CD4-positive, alpha-beta memory T cell (primary cell): Measurements from ENCODE around the gene OR6Q1. TPM values are rescaled to one million over a fixed set of nuclear protein-coding genes. Genes with fewer than 3 reads are reported as not detected.
"Not testable (repeated sequence)": the region's sequence is repeated elsewhere in the genome, so short reads cannot be mapped to it uniquely, and the experiment has no call there.

Source experiments
- CTCF ChIA-PET: fragments of 350-600 bp; sonication (Branson Sonifier 250); formaldehyde crosslinking; loops from one replicate; lab custom pipeline; 2021; ENCODE audit warnings: inconsistent platforms; ENCODE audit not compliant: partially characterized antibody; lab: Charles Lee
- POLR2A ChIA-PET: fragments of 350-600 bp; sonication (Branson Sonifier 250); formaldehyde crosslinking; loops from one replicate; lab custom pipeline; 2021; ENCODE audit not compliant: partially characterized antibody; lab: Charles Lee
- DNase-seq, 5 donors: peaks; one replicate each; pipeline versions ENCODE4 v3.0.0 to v3.0.0-alpha.2; 2020 to 2022; ENCODE audit warnings: mixed read lengths in 1 of 5
- H3K27ac ChIP-seq: one replicate; pipeline ENCODE4 v1.7.0; 2013; ENCODE audit warnings: low read depth, low read length
- H3K27me3 ChIP-seq: 2 replicates; pipeline ENCODE4 v1.7.0; 2013; ENCODE audit warnings: mild to moderate bottlenecking, low read length, moderate library complexity; ENCODE audit not compliant: insufficient read depth
- H3K36me3 ChIP-seq: 2 replicates; pipeline ENCODE4 v1.7.0; 2013; ENCODE audit warnings: mild to moderate bottlenecking, low read length, moderate library complexity; ENCODE audit not compliant: insufficient read depth
- H3K4me1 ChIP-seq: 2 replicates; pipeline ENCODE4 v1.7.0; 2013; ENCODE audit warnings: mild to moderate bottlenecking, low read length, moderate library complexity; ENCODE audit not compliant: insufficient read depth
- H3K4me3 ChIP-seq, 2 donors: one replicate each; pipeline ENCODE4 v1.7.0; 2013; ENCODE audit warnings: low read length in 2 of 2, mild to moderate bottlenecking in 1 of 2
- H3K9me3 ChIP-seq, 2 donors: one replicate each; pipeline ENCODE4 v1.7.0; 2013; ENCODE audit warnings: low read length in 2 of 2, control low read depth in 1 of 2; ENCODE audit not compliant: control insufficient read depth in 1 of 2
- H3K27ac Mint-ChIP-seq, 7 donors: one replicate each; pipeline ENCODE4 v1.8.0; 2020 to 2021; ENCODE audit warnings: mixed read lengths in 7 of 7, mild to moderate bottlenecking in 6 of 7, inconsistent platforms in 3 of 7, moderate library complexity in 3 of 7
- H3K27me3 Mint-ChIP-seq, 2 donors: one replicate each; pipeline ENCODE4 v1.8.0; 2020 to 2021; ENCODE audit warnings: mixed read lengths in 2 of 2
- H3K36me3 Mint-ChIP-seq, 2 donors: one replicate each; pipeline ENCODE4 v1.8.0; 2020 to 2021; ENCODE audit warnings: mixed read lengths in 2 of 2, inconsistent platforms in 1 of 2, mild to moderate bottlenecking in 1 of 2
- H3K4me1 Mint-ChIP-seq, 4 donors: one replicate each; pipeline ENCODE4 v1.8.0; 2020 to 2021; ENCODE audit warnings: mixed read lengths in 4 of 4, mild to moderate bottlenecking in 1 of 4
- H3K4me3 Mint-ChIP-seq, 8 donors: one replicate each; pipeline ENCODE4 v1.8.0; 2020 to 2021; ENCODE audit warnings: mixed read lengths in 8 of 8, mild to moderate bottlenecking in 7 of 8, moderate library complexity in 6 of 8, inconsistent platforms in 3 of 8
- H3K9me3 Mint-ChIP-seq, 8 donors: one replicate each; pipeline ENCODE4 v1.8.0; 2020 to 2021; ENCODE audit warnings: mixed read lengths in 8 of 8, mild to moderate bottlenecking in 5 of 8, inconsistent platforms in 3 of 8, moderate library complexity in 1 of 8
- intact Hi-C: fragments of 100-400 bp; cut with micrococcal nuclease; formaldehyde crosslinking; loops from one replicate; pipeline ENCODE4 v1.15.1; 2023
- polyA plus RNA-seq, 2 donors: library from polyadenylated mRNA; unstranded; fragments of 300-500 nt; fragmentation: Illumina TruSeq; gene quantifications; one replicate each; pipeline ENCODE4 v1.2.3, GENCODE V29; 2021
- total RNA-seq, 2 experiments: library from RNA; stranded (reverse); gene quantifications; one replicate each; pipeline ENCODE4 v1.2.3, GENCODE V29; 2021

OR6Q1 gene, protein sequence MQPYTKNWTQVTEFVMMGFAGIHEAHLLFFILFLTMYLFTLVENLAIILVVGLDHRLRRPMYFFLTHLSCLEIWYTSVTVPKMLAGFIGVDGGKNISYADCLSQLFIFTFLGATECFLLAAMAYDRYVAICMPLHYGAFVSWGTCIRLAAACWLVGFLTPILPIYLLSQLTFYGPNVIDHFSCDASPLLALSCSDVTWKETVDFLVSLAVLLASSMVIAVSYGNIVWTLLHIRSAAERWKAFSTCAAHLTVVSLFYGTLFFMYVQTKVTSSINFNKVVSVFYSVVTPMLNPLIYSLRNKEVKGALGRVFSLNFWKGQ
- total RNA-seq = not detected
- polyA plus RNA-seq = not detected

- H3K9me3 ChIP-seq = no peaks in the 10 kb centered on the region
- H3K27me3 ChIP-seq = no peaks in the 10 kb centered on the region
- H3K36me3 ChIP-seq = no peaks in the 10 kb centered on the region
- H3K27ac ChIP-seq = no peak within 1 kb of the TSS
- H3K9me3 Mint-ChIP-seq = peaks cover 0 to 12% (median 5%) of the 10 kb centered on the region in 8 donors
- no peak within 1 kb of the TSS for H3K4me3 Mint-ChIP-seq
- no peak within 1 kb of the TSS for H3K4me3 ChIP-seq
- CTCF ChIA-PET = no interaction called here
- H3K4me1 ChIP-seq = no peaks in the 10 kb centered on the region
- intact Hi-C loops = no loop called here
- H3K27ac Mint-ChIP-seq = no peak within 1 kb of the TSS
- POLR2A ChIA-PET = no interaction called here
- H3K36me3 Mint-ChIP-seq = no peaks in the 10 kb centered on the region
- DNase-seq = no peak
- H3K4me1 Mint-ChIP-seq = peaks cover 0 to 3% (median 0%) of the 10 kb centered on the region in 4 donors
- H3K27me3 Mint-ChIP-seq = peaks cover 0 to 12% of the 10 kb centered on the region in 2 donors
These were observed at the start of gene OR6Q1 for GRCh38 chr11:58030653-58031052. Gene OR6Q1, plus strand, starts transcription at chr11:58030953. Its CDS starts 0 bp downstream, at chr11:58030953.

DNA sequence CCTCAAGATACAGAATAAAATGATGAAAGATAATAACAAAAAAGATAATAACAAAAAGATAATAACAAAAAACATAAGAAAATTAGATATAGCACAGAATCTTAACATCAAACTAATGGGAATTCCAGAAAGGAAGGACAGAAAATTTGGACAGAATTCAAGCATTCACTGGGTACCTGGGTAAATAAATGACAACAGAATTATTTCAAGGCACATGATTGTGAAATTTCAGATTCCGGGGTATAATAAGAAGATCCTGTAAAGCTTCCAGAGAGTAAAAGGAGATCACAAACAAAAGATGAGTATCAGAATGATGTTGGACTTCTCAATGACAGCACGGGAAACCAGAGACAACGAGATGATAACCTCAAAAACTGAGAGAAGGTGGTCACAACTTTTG lies 49.2 kb upstream of the OR6Q1 start:
- Histone ChIP-seq H3K4me3 (no peak overlapping the region), H3K4me1 (no peaks in the 10 kb centered on the region), H3K27ac (no peak overlapping the region), H3K9me3 (no peaks in the 10 kb centered on the region), H3K27me3 (no peaks in the 10 kb centered on the region), H3K36me3 (no peaks in the 10 kb centered on the region)
- no peak overlapping the region for H3K4me3 Mint-ChIP-seq
- DNase-seq = no peak
- no peak overlapping the region for H3K27ac Mint-ChIP-seq
- intact Hi-C loops = no loop called here
- H3K4me1 Mint-ChIP-seq = no peaks in the 10 kb centered on the region
- H3K27me3 Mint-ChIP-seq = peaks cover 4 to 15% of the 10 kb centered on the region in 2 donors
- no peaks in the 10 kb centered on the region for H3K36me3 Mint-ChIP-seq
- peaks cover 0 to 2% (median 0%) of the 10 kb centered on the region in 8 donors for H3K9me3 Mint-ChIP-seq
- ChIA-PET CTCF (no interaction called here), POLR2A (no interaction called here)

- DNase-seq = no peak
- Histone ChIP-seq H3K27ac (no peak overlapping the region), H3K4me3 (no peak overlapping the region), H3K4me1 (no peaks in the 10 kb centered on the region), H3K27me3 (no peaks in the 10 kb centered on the region), H3K9me3 (no peaks in the 10 kb centered on the region), H3K36me3 (no peaks in the 10 kb centered on the region)
- CTCF ChIA-PET = no interaction called here
- H3K4me3 Mint-ChIP-seq = no peak overlapping the region
- POLR2A ChIA-PET = no interaction called here
- H3K27me3 Mint-ChIP-seq = peaks cover 4 to 16% of the 10 kb centered on the region in 2 donors
- no peaks in the 10 kb centered on the region for H3K36me3 Mint-ChIP-seq
- intact Hi-C loops = no loop called here
- no peaks in the 10 kb centered on the region for H3K4me1 Mint-ChIP-seq
- H3K9me3 Mint-ChIP-seq = peaks cover 0 to 9% (median under 1%) of the 10 kb centered on the region in 8 donors
- H3K27ac Mint-ChIP-seq = no peak overlapping the region
These were observed 48.0 kb upstream of the OR6Q1 start for GRCh38 chr11:57982776-57983175.

DNA sequence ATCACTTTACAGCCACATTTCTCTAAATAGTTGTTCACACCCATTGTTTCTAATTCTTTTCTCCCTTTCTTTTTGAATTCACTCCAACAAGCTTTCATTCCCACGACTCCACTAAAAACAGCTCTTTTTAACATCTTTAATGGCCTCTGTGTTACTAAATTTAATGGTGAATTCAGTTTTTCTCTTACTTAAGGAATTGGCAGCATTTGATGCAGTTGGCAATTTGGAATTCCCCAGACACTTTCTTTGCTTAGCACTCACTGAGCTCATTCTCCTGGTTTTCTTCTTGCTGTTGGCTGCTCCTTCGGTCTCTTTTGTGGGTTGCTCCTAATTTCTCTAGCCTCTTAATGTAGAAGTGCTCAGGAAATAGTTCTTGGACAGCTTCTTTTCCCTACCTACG lies 47.6 kb upstream of the OR6Q1 start:
- intact Hi-C loops = no loop called here
- H3K27me3 ChIP-seq = no peaks in the 10 kb centered on the region
- H3K36me3 ChIP-seq = no peaks in the 10 kb centered on the region
- H3K4me1 ChIP-seq = no peaks in the 10 kb centered on the region
- Mint-ChIP-seq H3K4me3 (no peak overlapping the region), H3K36me3 (no peaks in the 10 kb centered on the region), H3K4me1 (no peaks in the 10 kb centered on the region), H3K9me3 (peaks cover 0 to 9% (median under 1%) of the 10 kb centered on the region in 8 donors), H3K27ac (no peak overlapping the region), H3K27me3 (peaks cover 4 to 16% of the 10 kb centered on the region in 2 donors)
- DNase-seq = no peak
- no peak overlapping the region for H3K27ac ChIP-seq
- no peak overlapping the region for H3K4me3 ChIP-seq
- ChIA-PET POLR2A (no interaction called here), CTCF (no interaction called here)
- H3K9me3 ChIP-seq = no peaks in the 10 kb centered on the region

DNA sequence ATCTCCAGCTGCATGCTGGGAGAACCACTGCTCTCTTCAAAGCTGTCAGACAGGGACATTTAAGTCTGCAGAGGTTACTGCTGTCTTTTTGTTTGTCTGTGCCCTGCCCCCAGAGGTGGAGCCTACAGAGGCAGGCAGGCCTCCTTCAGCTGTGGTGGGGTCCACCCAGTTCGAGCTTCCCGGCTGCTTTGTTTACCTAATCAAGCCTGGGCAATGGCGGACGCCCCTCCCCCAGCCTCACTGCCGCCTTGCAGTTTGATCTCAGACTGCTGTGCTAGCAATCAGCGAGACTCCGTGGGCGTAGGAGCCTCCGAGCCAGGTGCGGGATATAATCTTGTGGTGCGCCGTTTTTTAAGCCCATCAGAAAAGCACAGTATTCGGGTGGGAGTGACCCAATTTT lies 31.2 kb upstream of the OR6Q1 start:
- H3K36me3 ChIP-seq, H3K27ac Mint-ChIP-seq, H3K4me3 ChIP-seq, H3K9me3 Mint-ChIP-seq, H3K4me3 Mint-ChIP-seq, H3K4me1 Mint-ChIP-seq, H3K4me1 ChIP-seq, intact Hi-C loops, H3K27me3 ChIP-seq, H3K27ac ChIP-seq, POLR2A ChIA-PET, H3K36me3 Mint-ChIP-seq, H3K9me3 ChIP-seq, DNase-seq, CTCF ChIA-PET: not testable (repeated sequence)
- peaks cover 10 to 15% of the 10 kb centered on the region in 2 donors for H3K27me3 Mint-ChIP-seq

GRCh38 chr11:58000021-58000420 lies 30.7 kb upstream of the OR6Q1 start:
- H3K9me3 Mint-ChIP-seq, H3K27ac ChIP-seq, H3K4me3 Mint-ChIP-seq, H3K4me1 ChIP-seq, H3K9me3 ChIP-seq, H3K4me3 ChIP-seq, H3K36me3 Mint-ChIP-seq, DNase-seq, H3K27me3 ChIP-seq, intact Hi-C loops, H3K27ac Mint-ChIP-seq, H3K36me3 ChIP-seq, POLR2A ChIA-PET, CTCF ChIA-PET, H3K4me1 Mint-ChIP-seq: not testable (repeated sequence)
- peaks cover 13 to 18% of the 10 kb centered on the region in 2 donors for H3K27me3 Mint-ChIP-seq

DNA sequence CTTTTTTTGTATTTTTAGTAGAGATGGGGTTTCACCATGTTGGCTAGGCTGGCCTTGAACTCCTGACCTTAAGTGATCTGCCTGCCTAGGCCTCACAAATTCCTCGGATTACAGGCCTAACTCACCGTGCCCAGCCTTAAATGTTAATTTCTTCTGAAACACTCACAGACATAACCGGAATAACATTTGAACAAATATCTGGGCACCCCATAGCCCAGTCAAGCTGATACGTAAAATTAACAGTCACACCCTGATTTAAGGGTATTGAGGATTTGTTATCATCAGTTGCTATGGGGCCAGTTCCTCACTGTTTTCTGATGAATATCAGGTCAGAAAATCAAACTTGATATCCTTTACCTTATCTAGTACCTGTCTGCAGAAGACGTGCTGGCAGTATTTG lies 30.1 kb upstream of the OR6Q1 start:
- H3K4me3 ChIP-seq = no peak overlapping the region
- no peak overlapping the region for H3K4me3 Mint-ChIP-seq
- H3K36me3 ChIP-seq = no peaks in the 10 kb centered on the region
- H3K9me3 ChIP-seq = no peaks in the 10 kb centered on the region
- peaks cover 0 to 2% (median 0%) of the 10 kb centered on the region in 8 donors for H3K9me3 Mint-ChIP-seq
- no peak overlapping the region for H3K27ac ChIP-seq
- H3K36me3 Mint-ChIP-seq = no peaks in the 10 kb centered on the region
- no peaks in the 10 kb centered on the region for H3K4me1 Mint-ChIP-seq
- H3K4me1 ChIP-seq = no peaks in the 10 kb centered on the region
- intact Hi-C loops = no loop called here
- H3K27me3 ChIP-seq = no peaks in the 10 kb centered on the region
- DNase-seq = no peak
- CTCF ChIA-PET = no interaction called here
- peaks cover 13 to 22% of the 10 kb centered on the region in 2 donors for H3K27me3 Mint-ChIP-seq
- POLR2A ChIA-PET = no interaction called here
- H3K27ac Mint-ChIP-seq = no peak overlapping the region
